GM18502 (cell line): ENCODE results near the gene SCN1A.
"Not testable (repeated sequence)": the region's sequence is repeated elsewhere in the genome, so short reads cannot be mapped to it uniquely, and the experiment has no call there.

Source experiments
- ATAC-seq: cut with Tn5 transposase; IDR thresholded peaks from one replicate; pipeline ENCODE4 v1.9.1; 2021; ENCODE audit warnings: mild to moderate bottlenecking; ENCODE audit not compliant: unreplicated experiment, poor library complexity

SCN1A gene

DNA sequence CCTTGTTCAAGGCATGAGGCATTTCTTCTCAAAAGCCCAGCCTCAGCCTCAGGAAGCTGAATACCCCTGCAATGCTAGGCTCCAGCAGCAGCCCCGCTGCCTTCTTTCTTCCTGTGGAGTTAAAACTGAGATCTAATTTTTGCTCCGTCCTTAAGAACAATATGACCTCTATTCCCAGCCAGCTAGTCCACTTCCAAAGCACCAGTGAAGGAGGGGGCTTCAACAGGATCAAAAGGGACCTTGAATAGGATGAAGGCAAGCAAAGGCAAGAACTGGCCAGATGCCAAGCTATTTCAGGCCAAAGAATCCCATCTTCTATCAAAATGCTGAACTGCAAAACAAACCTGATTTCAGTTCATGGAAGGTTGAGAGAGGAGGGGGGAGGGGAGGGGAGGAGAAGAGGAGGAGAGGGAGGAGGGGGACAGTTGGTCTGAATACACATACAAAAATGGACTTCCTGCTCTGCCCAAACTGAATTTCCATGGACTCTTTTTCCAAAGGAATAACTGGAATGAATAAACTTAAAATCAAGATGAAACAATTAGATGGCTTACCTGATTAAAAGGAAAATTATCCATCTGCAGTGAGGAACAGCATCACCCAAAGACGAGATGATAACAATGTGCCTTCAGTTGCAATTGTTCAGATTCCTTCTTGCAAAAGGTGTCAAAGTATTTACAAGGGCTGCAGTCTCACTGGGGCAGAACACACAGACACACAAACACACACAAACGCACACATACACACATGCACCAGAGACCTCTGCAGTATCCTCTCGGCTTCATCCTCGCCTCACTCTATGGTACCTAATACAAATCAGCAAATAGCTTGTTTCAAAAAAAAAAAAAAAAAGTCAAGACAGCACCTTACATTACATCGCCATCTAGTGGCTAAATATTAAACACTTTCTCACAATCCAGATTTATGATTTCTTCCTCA is at the start of gene SCN1A:
Gene SCN1A (minus strand): TSS at position 804 of the 939 bp plus-strand sequence. CDS start 54,399 bp downstream, outside the sequence.
- no peak for ATAC-seq

GRCh38 chr2:166173263-166173662 is 45.4 kb upstream of the SCN1A start:
- ATAC-seq: no peak

- no peak for ATAC-seq
Observed at GRCh38 chr2:166171216-166171615, 43.4 kb upstream of the SCN1A start.

DNA sequence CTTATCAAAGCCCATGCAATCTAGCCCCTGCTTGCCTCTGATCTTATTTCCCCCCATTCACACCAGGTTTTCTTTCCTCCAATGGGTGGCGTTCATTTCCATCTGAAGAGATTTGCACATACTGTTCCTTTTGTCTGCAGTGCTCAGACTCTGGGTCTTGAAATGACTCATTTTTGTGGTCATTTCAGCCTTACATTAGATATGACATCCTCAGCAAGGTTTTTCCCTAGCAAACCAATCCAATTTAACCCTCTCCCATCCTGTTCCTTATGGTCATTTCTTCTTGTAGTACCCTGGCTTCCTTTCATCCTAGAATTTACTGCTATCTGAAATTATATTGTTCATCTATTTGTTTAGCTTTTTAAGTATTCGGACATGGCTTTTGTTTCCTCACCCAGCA is 42.5 kb upstream of the SCN1A start:
- peak; percentile 80 for ATAC-seq

- ATAC-seq: no peak
Observed at GRCh38 chr2:166167449-166167848, 39.6 kb upstream of the SCN1A start.

DNA sequence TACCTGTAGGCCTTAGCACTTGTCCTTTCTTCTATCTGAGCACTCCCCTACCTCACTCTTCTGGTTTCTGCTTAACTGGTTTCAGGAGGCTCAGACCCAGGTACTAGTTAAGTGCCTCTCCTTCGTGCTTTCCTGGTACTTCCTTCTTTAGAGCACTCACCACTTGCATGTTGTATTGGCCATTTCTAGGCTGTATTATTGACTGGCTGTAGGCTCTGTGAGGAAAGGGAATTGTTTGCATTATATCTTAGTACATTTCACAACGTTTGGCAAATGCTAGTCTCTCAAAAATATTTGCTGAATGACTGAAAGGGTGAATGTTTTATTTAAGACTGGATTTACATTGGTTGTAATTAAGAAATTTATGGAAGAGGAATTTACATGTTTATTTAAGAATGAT is 36.0 kb upstream of the SCN1A start:
- ATAC-seq: no peak

DNA sequence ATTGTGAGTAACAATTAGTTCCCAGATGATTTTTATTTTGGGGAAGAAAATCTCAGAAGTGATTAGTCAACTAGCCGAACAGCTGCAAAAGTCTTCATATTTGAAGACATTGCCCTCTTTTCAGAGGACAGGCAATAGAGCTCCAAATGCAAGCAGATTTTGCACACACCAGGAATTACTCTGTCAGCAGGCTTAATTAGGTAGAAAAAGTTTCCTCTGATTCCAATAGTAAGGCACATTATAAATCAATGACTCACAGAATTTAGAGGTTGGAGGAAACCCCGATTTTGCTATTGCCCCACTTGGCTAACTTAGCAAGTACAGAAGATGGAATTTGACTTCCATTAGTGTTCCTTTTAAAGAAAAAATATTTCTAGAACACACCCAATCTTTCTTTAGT is 30.7 kb upstream of the SCN1A start:
- no peak for ATAC-seq

DNA sequence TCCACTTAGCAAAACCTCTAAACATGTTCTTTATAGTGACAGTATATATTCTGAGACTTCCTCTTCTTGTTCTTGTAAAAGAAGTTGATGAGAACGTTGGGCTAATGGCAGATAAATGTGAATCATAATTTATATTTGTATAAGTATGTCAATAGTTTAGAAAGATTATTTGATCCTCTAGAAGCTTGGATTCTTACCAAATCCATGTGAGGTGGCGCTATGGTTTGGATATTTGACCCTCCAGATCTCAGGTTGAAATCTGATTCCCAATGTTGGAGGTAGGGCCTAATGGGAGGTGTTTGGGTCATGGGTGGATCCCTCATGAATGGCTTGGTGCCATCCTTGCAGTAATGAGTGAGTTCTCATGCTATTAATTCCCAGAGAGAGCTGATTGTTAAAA is 29.8 kb upstream of the SCN1A start:
- no peak for ATAC-seq

GRCh38 chr2:166156985-166157490 is 29.2 kb upstream of the SCN1A start:
- no peak for ATAC-seq

DNA sequence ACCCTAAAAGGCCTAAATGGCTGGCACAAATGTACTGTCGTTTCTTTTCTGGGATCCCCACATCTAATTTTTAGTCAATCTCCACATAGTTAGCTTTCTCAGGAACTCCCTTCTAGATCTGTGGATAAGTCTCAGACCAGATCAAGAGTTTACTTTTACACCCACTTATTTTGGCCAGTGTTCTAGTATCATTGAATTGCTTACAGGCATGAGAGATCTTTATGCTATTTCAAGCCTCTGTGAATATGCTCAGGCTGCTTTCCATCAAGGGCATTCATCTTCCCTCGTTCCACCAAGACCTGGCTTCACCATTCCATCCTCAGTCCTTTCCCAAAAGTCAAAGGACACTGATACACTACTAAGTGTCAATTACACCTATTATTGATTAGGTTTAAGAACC is 27.8 kb upstream of the SCN1A start:
- no peak for ATAC-seq

- no peak for ATAC-seq
Observed at GRCh38 chr2:166154685-166155338, 27.0 kb upstream of the SCN1A start.

- no peak for ATAC-seq
Observed at GRCh38 chr2:166152064-166152463, 24.2 kb upstream of the SCN1A start.

DNA sequence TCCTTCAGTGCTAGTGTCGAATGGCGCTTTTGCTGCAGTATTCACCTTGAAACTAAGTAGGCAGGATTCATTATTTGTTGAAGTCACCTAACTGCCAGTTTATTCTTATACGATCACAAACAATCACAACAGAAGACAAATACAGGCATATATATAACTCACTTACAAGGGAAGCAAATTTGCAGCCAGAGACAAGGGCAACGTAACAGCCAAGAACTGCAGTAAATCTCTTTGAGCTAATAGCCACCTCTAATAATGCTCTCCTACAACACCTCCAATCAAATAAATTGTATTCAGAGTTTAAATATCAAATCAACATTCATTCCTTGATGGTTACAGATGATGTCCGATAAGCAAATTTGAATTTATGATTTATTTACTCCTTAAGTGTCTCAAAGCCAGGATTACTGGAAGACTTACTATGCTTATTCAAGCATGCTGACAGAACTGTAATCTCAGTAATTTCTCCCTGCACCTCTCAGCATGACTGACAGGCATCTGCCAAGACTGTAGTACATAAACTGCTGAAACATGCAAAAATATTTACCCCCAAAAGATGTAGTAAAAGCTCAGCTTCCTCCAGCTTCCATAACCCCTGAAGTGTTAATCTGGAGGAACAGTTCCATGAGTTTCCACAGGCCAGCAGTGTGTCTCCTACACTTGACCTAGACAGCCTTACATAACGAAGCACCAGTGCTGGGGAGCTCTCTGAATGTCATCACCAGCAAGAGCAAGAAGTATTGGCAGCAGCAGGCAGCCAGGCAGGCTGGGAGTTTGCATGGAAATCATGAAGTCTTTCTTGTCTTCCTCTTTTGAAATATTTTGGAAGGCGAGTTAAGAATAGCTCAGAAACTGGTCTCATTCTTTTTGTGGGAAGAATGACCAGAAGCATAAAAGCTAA is 20.9 kb upstream of the SCN1A start:
- ATAC-seq: no peak

DNA sequence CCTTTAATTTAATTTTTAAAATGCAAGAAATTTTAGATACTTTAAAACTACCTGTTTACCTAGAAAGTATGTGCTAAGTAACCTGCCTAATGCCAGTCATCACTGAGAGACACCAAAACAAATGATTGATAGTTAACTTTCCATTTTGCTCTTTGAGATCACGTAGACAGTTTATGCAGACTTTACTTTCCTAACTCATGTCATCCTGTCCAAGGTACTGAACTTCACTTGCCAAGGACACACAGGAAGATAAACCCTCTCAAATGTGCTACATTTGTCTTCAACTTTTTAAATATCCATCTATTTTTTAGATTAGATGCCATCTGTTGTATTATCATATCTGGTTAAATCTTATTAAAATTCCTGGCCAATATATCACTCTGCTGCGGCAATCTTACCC is 20.1 kb upstream of the SCN1A start:
- ATAC-seq: no peak

DNA sequence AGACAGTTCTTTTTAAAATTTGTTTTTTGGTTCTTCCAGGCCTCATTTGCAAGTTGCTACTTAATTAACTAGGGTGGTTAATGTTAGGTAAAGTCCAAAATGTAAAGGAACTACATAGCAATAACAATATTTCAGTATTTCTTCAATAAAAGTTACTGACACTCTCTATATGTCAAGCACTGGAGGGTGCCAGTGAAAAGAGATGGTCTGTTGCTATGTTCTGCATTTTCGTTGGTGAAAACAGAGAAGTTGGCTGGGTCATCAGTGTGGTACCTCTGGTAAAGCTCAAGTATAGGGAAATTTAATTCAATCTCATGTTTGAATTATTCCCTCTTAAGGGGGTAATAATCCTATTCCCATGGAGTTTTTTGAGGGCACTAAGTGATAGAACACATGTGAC is 16.3 kb upstream of the SCN1A start:
- no peak for ATAC-seq

GRCh38 chr2:166140932-166141331 is 13.1 kb upstream of the SCN1A start:
- no peak for ATAC-seq

DNA sequence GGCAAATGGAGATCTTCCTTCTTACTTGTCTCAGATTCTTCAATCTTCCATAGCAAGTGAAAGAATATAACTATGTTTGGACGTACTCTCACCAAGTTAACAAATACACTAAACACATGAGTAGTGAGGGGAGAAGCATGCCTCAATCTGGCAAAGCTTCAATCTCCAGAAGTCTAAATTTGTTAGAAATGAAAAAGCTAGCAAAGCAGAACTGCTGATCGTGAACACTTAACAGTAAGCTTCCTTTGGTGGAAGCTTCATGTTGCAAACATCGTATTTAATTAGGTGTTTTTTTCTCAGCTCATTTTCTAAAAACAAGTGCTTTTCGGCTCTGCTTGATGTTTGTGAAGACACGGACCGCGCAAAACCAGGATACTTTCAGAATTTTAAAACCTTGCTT is 12.7 kb upstream of the SCN1A start:
- no peak for ATAC-seq

DNA sequence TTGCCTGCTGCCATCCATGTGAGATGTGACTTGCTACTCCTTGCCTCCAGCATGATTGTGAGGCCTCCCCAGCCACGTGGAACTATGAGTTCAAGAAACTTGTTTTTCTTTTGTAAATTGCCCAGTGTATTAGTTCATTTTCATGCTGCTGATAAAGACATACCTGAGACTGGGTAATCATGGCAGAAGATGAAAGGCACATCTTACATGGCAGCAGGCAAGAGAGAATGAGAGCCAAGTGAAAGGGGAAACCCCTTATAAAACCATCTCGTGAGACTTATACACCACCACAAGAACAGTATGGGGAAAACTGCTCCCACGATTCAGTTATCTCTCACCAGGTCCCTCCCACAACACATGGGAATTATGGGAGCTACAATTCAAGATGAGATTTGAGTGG is 11.7 kb upstream of the SCN1A start:
- not testable (repeated sequence) for ATAC-seq

DNA sequence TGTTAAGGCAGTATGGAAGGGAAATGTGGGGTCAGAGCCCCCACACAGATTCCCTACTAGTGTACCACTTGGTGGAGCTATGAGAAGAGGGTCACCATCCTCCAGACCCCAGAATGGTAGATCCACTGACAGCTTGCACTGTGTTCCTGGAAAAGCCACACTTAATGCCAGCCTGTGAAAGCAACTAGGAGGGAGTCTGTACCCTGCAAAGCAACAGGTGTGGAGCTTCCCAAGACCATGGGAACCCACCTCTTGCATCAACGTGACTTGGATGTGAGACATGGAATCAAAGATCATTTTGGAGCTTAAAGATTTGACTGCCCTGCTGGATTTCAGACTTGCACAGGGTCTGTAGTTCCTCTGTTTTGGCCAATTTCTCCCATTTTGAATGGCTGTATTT is 10.8 kb upstream of the SCN1A start:
- ATAC-seq: no peak

DNA sequence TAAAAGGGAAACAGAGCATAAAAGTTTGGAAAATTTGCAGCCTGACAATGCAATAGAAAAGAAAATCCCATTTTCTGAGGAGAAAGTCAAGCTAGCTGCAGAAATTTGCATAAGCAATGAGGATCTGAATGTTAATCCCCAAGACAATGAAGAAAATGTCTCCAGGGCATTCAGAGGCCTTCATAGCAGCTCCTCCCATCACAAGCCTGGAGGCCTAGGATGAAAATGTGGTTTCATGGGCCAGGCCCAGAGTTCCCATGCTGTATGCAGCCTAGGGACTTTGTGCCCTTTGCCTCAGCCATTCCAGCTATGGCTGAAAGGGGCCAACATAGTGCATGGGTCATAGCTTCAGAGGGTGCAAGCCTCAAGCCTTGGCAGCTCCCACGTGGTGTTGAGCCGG is 10.3 kb upstream of the SCN1A start:
- ATAC-seq: no peak
